ENCODE results near the gene PTPRN2.
"Not testable (repeated sequence)": the region's sequence is repeated elsewhere in the genome, so short reads cannot be mapped to it uniquely, and the experiment has no call there.

Gene PTPRN2

GRCh38 chr7:158414002-158414401, 173.6 kb downstream of the PTPRN2 start:
- no peak for FAIRE-seq

GRCh38 chr7:158411232-158411950, 176.2 kb downstream of the PTPRN2 start:
- no peak for FAIRE-seq

- FAIRE-seq: no peak
Measured at GRCh38 chr7:158410720-158411119, 176.9 kb downstream of the PTPRN2 start.

GRCh38 chr7:158409816-158410330, 177.8 kb downstream of the PTPRN2 start:
- FAIRE-seq: no peak

- FAIRE-seq: no peak
Measured at GRCh38 chr7:158409120-158409519, 178.5 kb downstream of the PTPRN2 start.

GRCh38 chr7:158408318-158408920, 179.2 kb downstream of the PTPRN2 start:
- no peak for FAIRE-seq

- FAIRE-seq: peak; percentile 94
Measured at GRCh38 chr7:158407581-158408317, 179.9 kb downstream of the PTPRN2 start.

GRCh38 chr7:158406801-158407200, 180.8 kb downstream of the PTPRN2 start:
- FAIRE-seq: no peak

GRCh38 chr7:158406364-158406763, 181.3 kb downstream of the PTPRN2 start:
- no peak for FAIRE-seq

- not testable (repeated sequence) for FAIRE-seq
Measured at GRCh38 chr7:158405771-158406170, 181.9 kb downstream of the PTPRN2 start.

GRCh38 chr7:158405324-158405723, 182.3 kb downstream of the PTPRN2 start:
- FAIRE-seq: no peak

- no peak for FAIRE-seq
Measured at GRCh38 chr7:158404031-158404761, 183.4 kb downstream of the PTPRN2 start.

- no peak for FAIRE-seq
Measured at GRCh38 chr7:158403013-158403821, 184.4 kb downstream of the PTPRN2 start.

- FAIRE-seq: no peak
Measured at GRCh38 chr7:158402471-158402870, 185.2 kb downstream of the PTPRN2 start.

- FAIRE-seq: no peak
Measured at GRCh38 chr7:158401826-158402225, 185.8 kb downstream of the PTPRN2 start.

- no peak for FAIRE-seq
Measured at GRCh38 chr7:158401295-158401694, 186.3 kb downstream of the PTPRN2 start.

GRCh38 chr7:158400601-158401225, 186.9 kb downstream of the PTPRN2 start:
- FAIRE-seq: no peak

- no peak for FAIRE-seq
Measured at GRCh38 chr7:158399762-158400161, 187.9 kb downstream of the PTPRN2 start.

GRCh38 chr7:158398750-158399149, 188.9 kb downstream of the PTPRN2 start:
- FAIRE-seq: no peak

- no peak for FAIRE-seq
Measured at GRCh38 chr7:158397885-158398284, 189.7 kb downstream of the PTPRN2 start.

Measured in islet of Langerhans (tissue), 1 donor.